ENCODE measurements around the gene NRTN. TPM values are rescaled to one million over a fixed set of nuclear protein-coding genes. Genes with fewer than 3 reads are reported as not detected.

Gene NRTN
- total and polyA plus RNA-seq, 2 donors (not counting 3 experiments of a cell fraction or from before 2014, with no cell fraction given) = 0.41 TPM; not detected in 1

DNA sequence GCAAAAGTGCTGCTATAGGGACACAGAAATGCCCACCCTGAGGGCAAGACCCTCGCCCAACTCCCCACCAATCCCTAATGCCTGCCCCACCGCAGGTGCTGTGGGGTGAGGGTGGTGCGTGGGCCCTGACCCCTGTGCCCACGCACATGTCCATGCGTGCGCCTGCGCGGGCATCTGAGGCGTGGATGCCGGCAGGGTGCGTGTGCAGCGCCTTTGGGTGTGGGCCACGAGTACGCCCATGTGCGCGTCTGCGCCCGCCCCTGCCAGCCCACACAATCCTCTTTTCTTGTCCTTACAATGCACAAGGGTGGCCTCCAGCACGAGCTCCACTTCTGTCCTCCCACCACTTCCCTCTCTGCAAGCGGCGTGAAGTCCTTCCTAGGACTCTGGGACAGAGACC lies 20.3 kb downstream of the NRTN start:
- H3K27ac ChIP-seq (ENCODE audit: insufficient read depth, low read depth, low read length) = no peak overlapping the region
- H4K20me1 ChIP-seq (replicated peaks; ENCODE audit: control insufficient read depth, extremely low read depth, insufficient read depth, low read length) = no peaks in the 10 kb centered on the region
- no peak overlapping the region for H3K4me3 ChIP-seq (replicated peaks in 1 of 3; ENCODE audit: insufficient read depth in 1 of 3, low read depth in 1 of 3, low read length in 3 of 3)
- intact Hi-C loops (cut with micrococcal nuclease) (no loop called here), dilution Hi-C loops (cut with MboI; ENCODE audit: extremely low pct_ligation_motif_present, low sequenced_read_pairs) (no loop called here)
- no peaks in the 10 kb centered on the region for H3K79me2 ChIP-seq (ENCODE audit: control insufficient read depth, insufficient read depth, low read length)
- no peaks in the 10 kb centered on the region for H3K9me3 ChIP-seq (replicated peaks; ENCODE audit: control insufficient read depth, insufficient read depth, low read length)
- no TSS peak for BruUV-seq (replicated peaks)
- H3K4me1 ChIP-seq (ENCODE audit: control insufficient read depth, extremely low read depth, insufficient read depth, low read length) = peaks cover 7% of the 10 kb centered on the region
- no peak overlapping the region for H3K9ac ChIP-seq (replicated peaks; ENCODE audit: extremely low read depth, insufficient read depth, low read length)
- no peak overlapping the region for H2AFZ ChIP-seq (ENCODE audit: low read depth, low read length)
- no peaks in the 10 kb centered on the region for H3K9me1 ChIP-seq (replicated peaks; ENCODE audit: control insufficient read depth, extremely low read depth, insufficient read depth, low read length)
- FAIRE-seq (no peak), DNase-seq (ENCODE audit: low read depth, low spot score) (no peak)
- H3K36me3 ChIP-seq (ENCODE audit: control insufficient read depth in 2 of 2, extremely low read depth in 1 of 2, insufficient read depth in 2 of 2, low read length in 2 of 2) = no peaks in the 10 kb centered on the region
- no peak overlapping the region for H3K4me2 ChIP-seq (ENCODE audit: insufficient read depth, low read length)
- ChIA-PET CTCF (interaction anchor here (0.7 to 4.6 kb wide), 2 partner anchors 8 to 21 kb away, joined by 3 to 24 read pairs; partner anchors contain the start of gene NRTN), POLR2A (no interaction called here)
- TF ChIP-seq POLR2AphosphoS5 (IDR thresholded peaks at IDR 0.05; ENCODE audit: insufficient read depth, low read depth, low read length) = no peak
- peaks cover 0 to 3% of the 10 kb centered on the region in 2 experiments for H3K27me3 ChIP-seq (ENCODE audit: control insufficient read depth in 2 of 2, insufficient read depth in 2 of 2, low read length in 2 of 2)

GRCh38 chr19:5826531-5827341 lies 21.9 kb downstream of the NRTN start:
- Histone ChIP-seq H3K36me3 (ENCODE audit: control insufficient read depth in 2 of 2, extremely low read depth in 1 of 2, insufficient read depth in 2 of 2, low read length in 2 of 2) (no peaks in the 10 kb centered on the region), H3K9me3 (replicated peaks; ENCODE audit: control insufficient read depth, insufficient read depth, low read length) (no peaks in the 10 kb centered on the region), H3K4me1 (ENCODE audit: control insufficient read depth, extremely low read depth, insufficient read depth, low read length) (peaks cover 7% of the 10 kb centered on the region), H3K79me2 (ENCODE audit: control insufficient read depth, insufficient read depth, low read length) (no peaks in the 10 kb centered on the region), H3K4me3 (replicated peaks in 1 of 3; ENCODE audit: insufficient read depth in 1 of 3, low read depth in 1 of 3, low read length in 3 of 3) (no peak overlapping the region), H3K27ac (ENCODE audit: insufficient read depth, low read depth, low read length) (no peak overlapping the region), H4K20me1 (replicated peaks; ENCODE audit: control insufficient read depth, extremely low read depth, insufficient read depth, low read length) (no peaks in the 10 kb centered on the region), H2AFZ (ENCODE audit: low read depth, low read length) (peak overlapping the region; percentile 70), H3K9me1 (replicated peaks; ENCODE audit: control insufficient read depth, extremely low read depth, insufficient read depth, low read length) (no peaks in the 10 kb centered on the region), H3K27me3 (ENCODE audit: control insufficient read depth in 2 of 2, insufficient read depth in 2 of 2, low read length in 2 of 2) (peaks cover 0 to 3% of the 10 kb centered on the region in 2 experiments), H3K4me2 (ENCODE audit: insufficient read depth, low read length) (no peak overlapping the region), H3K9ac (replicated peaks; ENCODE audit: extremely low read depth, insufficient read depth, low read length) (no peak overlapping the region)
- POLR2A ChIA-PET = interaction anchor here (2.5 to 3.2 kb wide), 2 partner anchors 23 to 77 kb away, joined by 14 read pairs; partner anchors contain the start of genes NDUFA11 and VMAC
- dilution Hi-C loops (cut with MboI; ENCODE audit: extremely low pct_ligation_motif_present, low sequenced_read_pairs) (no loop called here), intact Hi-C loops (cut with micrococcal nuclease) (no loop called here)
- CTCF ChIA-PET = interaction anchor here (1.0 to 3.1 kb wide), 3 partner anchors 22 to 137 kb away, joined by 3 to 42 read pairs (median 7); partner anchors contain the start of gene NRTN
- no peak for TF ChIP-seq JUN (IDR thresholded peaks at IDR 0.05; ENCODE audit: borderline replicate concordance, insufficient read depth, insufficient read length, low read depth)
- no peak for TF ChIP-seq MAX (IDR thresholded peaks at IDR 0.05; ENCODE audit: insufficient read depth, insufficient read length)
- no peak for TF ChIP-seq POLR2A (IDR thresholded peaks at IDR 0.05; ENCODE audit: low read depth, low read length)
- no peak for TF ChIP-seq EZH2 (IDR thresholded peaks at IDR 0.05; ENCODE audit: borderline replicate concordance, low read depth, low read length, severe bottlenecking)
- no peak for TF ChIP-seq MYC (IDR thresholded peaks at IDR 0.05; ENCODE audit: low read depth, low read length)
- no peak for TF ChIP-seq POLR2AphosphoS5 (IDR thresholded peaks at IDR 0.05; ENCODE audit: insufficient read depth, low read depth, low read length)
- TF ChIP-seq, protein P1, sequence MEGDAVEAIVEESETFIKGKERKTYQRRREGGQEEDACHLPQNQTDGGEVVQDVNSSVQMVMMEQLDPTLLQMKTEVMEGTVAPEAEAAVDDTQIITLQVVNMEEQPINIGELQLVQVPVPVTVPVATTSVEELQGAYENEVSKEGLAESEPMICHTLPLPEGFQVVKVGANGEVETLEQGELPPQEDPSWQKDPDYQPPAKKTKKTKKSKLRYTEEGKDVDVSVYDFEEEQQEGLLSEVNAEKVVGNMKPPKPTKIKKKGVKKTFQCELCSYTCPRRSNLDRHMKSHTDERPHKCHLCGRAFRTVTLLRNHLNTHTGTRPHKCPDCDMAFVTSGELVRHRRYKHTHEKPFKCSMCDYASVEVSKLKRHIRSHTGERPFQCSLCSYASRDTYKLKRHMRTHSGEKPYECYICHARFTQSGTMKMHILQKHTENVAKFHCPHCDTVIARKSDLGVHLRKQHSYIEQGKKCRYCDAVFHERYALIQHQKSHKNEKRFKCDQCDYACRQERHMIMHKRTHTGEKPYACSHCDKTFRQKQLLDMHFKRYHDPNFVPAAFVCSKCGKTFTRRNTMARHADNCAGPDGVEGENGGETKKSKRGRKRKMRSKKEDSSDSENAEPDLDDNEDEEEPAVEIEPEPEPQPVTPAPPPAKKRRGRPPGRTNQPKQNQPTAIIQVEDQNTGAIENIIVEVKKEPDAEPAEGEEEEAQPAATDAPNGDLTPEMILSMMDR (IDR thresholded peaks at IDR 0.05; ENCODE audit: extremely low read depth in 1 of 2, insufficient read depth in 1 of 2, low read depth in 1 of 2, low read length in 2 of 2) = no peak
- TF ChIP-seq FOS (IDR thresholded peaks at IDR 0.05; ENCODE audit: borderline replicate concordance, insufficient read depth, low read length) = no peak
- no peak for TF ChIP-seq GATA2 (IDR thresholded peaks at IDR 0.05; ENCODE audit: insufficient read depth, insufficient read length, low read depth, low read length)
- FAIRE-seq = no peak
- BruUV-seq (replicated peaks) = no TSS peak
- no peak for DNase-seq (ENCODE audit: low read depth, low spot score)

Measured in endothelial cell of umbilical vein (primary cell).